HL-60 (cell line): Measurements from ENCODE around the gene PHKA2.

ENCODE experiments used
- CTCF ChIP-seq: IDR thresholded peaks from one replicate; pipeline ENCODE4 v1.5.1; 2011; ENCODE audit warnings: low read length, control low read depth, inconsistent platforms; ENCODE audit not compliant: insufficient read depth
- POLR2AphosphoS5 ChIP-seq: IDR thresholded peaks from 2 replicates; pipeline ENCODE4 v1.6.1; 2012; ENCODE audit warnings: low read depth
- REST ChIP-seq: IDR thresholded peaks from 2 replicates; pipeline ENCODE4 v1.6.1; 2012; ENCODE audit warnings: low read depth; ENCODE audit not compliant: insufficient replicate concordance

- TF ChIP-seq CTCF (no peak), POLR2AphosphoS5 (no peak), REST (no peak)
Measured at GRCh38 chrX:19007868-19008267, 24.0 kb upstream of the PHKA2 start.
